Lung (tissue), 12 donors: ENCODE measurements around the gene TMCO4. TPM values are rescaled to one million over a fixed set of nuclear protein-coding genes. Genes with fewer than 3 reads are reported as not detected.

Source experiments
- ATAC-seq: fragments of 200-7000 bp; cut with Tn5 transposase; one replicate; pipeline ENCODE4 v1.9.1; 2020; ENCODE audit warnings: moderate number of reproducible peaks; ENCODE audit not compliant: insufficient read depth, low FRiP score
- DNase-seq, 3 donors: peaks; one replicate each; pipeline ENCODE4 v3.0.0-alpha.2; 2013 to 2017
- H3K27ac ChIP-seq, 2 donors: one replicate each; pipeline ENCODE4 v1.5.1; 2013; ENCODE audit warnings: mild to moderate bottlenecking in 2 of 2, moderate library complexity in 2 of 2, control low read depth in 1 of 2, inconsistent platforms in 1 of 2, low read depth in 1 of 2, low read length in 1 of 2
- H3K27me3 ChIP-seq, 3 donors: one replicate each; pipeline ENCODE4 v1.5.1; 2013; ENCODE audit warnings: low read length in 2 of 3; ENCODE audit not compliant: control insufficient read depth in 3 of 3, insufficient read depth in 3 of 3
- H3K36me3 ChIP-seq, 4 donors: one replicate each; pipeline ENCODE4 v1.5.1; 2013; ENCODE audit warnings: low read length in 4 of 4, mild to moderate bottlenecking in 1 of 4, moderate library complexity in 1 of 4; ENCODE audit not compliant: control insufficient read depth in 4 of 4, insufficient read depth in 4 of 4
- H3K4me1 ChIP-seq, 5 donors: one replicate each; pipeline ENCODE4 v1.5.1; 2013; ENCODE audit warnings: low read length in 5 of 5, mild to moderate bottlenecking in 2 of 5, moderate library complexity in 1 of 5; ENCODE audit not compliant: control insufficient read depth in 5 of 5, insufficient read depth in 5 of 5
- H3K4me3 ChIP-seq: one replicate; pipeline ENCODE4 v1.5.1; 2013; ENCODE audit warnings: mild to moderate bottlenecking, control low read depth, moderate library complexity
- H3K9ac ChIP-seq, 2 donors: one replicate each; pipeline ENCODE4 v1.5.1; 2013; ENCODE audit warnings: low read length in 2 of 2, control low read depth in 1 of 2; ENCODE audit not compliant: insufficient read depth in 1 of 2
- H3K9me3 ChIP-seq, 4 donors: one replicate each; pipeline ENCODE4 v1.5.1; 2013; ENCODE audit warnings: low read length in 3 of 4, mild to moderate bottlenecking in 1 of 4, moderate library complexity in 1 of 4; ENCODE audit not compliant: control insufficient read depth in 4 of 4, insufficient read depth in 3 of 4
- WGBS, 2 donors: extraction: QIAGEN DNeasy Blood & Tissue Kit; methylation state at CpG; one replicate each; pipeline ENCODE4 v1.1.7; 2013; 5-methylcytosine and 5-hydroxymethylcytosine counted together
- polyA plus RNA-seq, 2 donors: library from polyadenylated mRNA; stranded (reverse); fragments of 200-250 nt; gene quantifications; one replicate each; pipeline ENCODE4 v1.2.1, GENCODE V29; 2013
- total RNA-seq, 2 donors: library from RNA; depleted of rRNA in 1 of 2; stranded (reverse); fragments of >200 nt in 1 of 2; gene quantifications; one replicate each; pipeline ENCODE4 v1.2.1, GENCODE V29; 2014 to 2021
- TF ChIP-seq, protein P1 (sequence below): IDR thresholded peaks from 2 replicates; pipeline ENCODE4 v1.5.1; 2012; ENCODE audit warnings: mild to moderate bottlenecking; ENCODE audit errors: control extremely low read depth, extremely low read depth
- donor health status: control.
- donor health status: control.
- donor health status: Bipolar disorder and iron deficiency.
- donor health status: healthy.
- donor health status: DM: yes; HTN: yes; CAD: no.

TMCO4 gene
- total and polyA plus RNA-seq, 4 donors = 14.3 to 27.8 (median 19.5) TPM

GRCh38 chr1:19731311-19731821 lies 68.3 kb downstream of the TMCO4 start:
- Histone ChIP-seq H3K4me3 (no peak overlapping the region), H3K36me3 (peaks cover 0 to 14% (median 2%) of the 10 kb centered on the region in 4 donors), H3K9me3 (peaks cover 0 to 7% (median 3%) of the 10 kb centered on the region in 4 donors), H3K27ac (no peak overlapping the region), H3K9ac (no peak overlapping the region), H3K4me1 (no peaks in the 10 kb centered on the region), H3K27me3 (no peaks in the 10 kb centered on the region)
- DNase-seq (no peak), ATAC-seq (no peak)
- TF ChIP-seq, protein P1, sequence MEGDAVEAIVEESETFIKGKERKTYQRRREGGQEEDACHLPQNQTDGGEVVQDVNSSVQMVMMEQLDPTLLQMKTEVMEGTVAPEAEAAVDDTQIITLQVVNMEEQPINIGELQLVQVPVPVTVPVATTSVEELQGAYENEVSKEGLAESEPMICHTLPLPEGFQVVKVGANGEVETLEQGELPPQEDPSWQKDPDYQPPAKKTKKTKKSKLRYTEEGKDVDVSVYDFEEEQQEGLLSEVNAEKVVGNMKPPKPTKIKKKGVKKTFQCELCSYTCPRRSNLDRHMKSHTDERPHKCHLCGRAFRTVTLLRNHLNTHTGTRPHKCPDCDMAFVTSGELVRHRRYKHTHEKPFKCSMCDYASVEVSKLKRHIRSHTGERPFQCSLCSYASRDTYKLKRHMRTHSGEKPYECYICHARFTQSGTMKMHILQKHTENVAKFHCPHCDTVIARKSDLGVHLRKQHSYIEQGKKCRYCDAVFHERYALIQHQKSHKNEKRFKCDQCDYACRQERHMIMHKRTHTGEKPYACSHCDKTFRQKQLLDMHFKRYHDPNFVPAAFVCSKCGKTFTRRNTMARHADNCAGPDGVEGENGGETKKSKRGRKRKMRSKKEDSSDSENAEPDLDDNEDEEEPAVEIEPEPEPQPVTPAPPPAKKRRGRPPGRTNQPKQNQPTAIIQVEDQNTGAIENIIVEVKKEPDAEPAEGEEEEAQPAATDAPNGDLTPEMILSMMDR = no peak
- 94 to 99% methylated on average over 8 of the region's 8 CpGs for WGBS, 2 donors

DNA sequence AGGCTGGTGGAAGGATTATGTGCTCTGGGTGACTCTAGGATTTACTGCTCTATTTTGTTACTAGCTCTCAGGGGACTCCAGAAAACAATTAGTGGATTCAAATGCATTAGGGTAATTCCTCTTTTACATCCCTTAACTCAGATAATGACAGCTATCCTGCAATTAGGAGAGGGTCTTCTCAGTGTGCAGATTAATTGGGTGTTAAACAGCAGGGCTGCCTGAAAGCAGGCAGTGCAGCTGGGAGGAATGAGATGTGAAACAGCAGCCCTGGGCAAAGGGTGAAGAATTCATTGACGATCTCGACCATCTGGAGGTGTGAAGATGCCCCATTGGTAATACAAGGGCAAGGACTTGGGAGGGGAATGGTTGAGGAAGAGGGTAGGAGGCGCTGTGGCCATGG lies 68.9 kb downstream of the TMCO4 start:
- 77 to 87% methylated on average over 3 of the region's 3 CpGs for WGBS, 2 donors
- TF ChIP-seq, protein P1 = no peak
- Histone ChIP-seq H3K4me1 (no peaks in the 10 kb centered on the region), H3K36me3 (peaks cover 0 to 18% (median 2%) of the 10 kb centered on the region in 4 donors), H3K9ac (no peak overlapping the region), H3K4me3 (no peak overlapping the region), H3K27me3 (no peaks in the 10 kb centered on the region), H3K9me3 (peaks cover 0 to 7% (median 3%) of the 10 kb centered on the region in 4 donors), H3K27ac (no peak overlapping the region)
- no peak for ATAC-seq
- no peak for DNase-seq

DNA sequence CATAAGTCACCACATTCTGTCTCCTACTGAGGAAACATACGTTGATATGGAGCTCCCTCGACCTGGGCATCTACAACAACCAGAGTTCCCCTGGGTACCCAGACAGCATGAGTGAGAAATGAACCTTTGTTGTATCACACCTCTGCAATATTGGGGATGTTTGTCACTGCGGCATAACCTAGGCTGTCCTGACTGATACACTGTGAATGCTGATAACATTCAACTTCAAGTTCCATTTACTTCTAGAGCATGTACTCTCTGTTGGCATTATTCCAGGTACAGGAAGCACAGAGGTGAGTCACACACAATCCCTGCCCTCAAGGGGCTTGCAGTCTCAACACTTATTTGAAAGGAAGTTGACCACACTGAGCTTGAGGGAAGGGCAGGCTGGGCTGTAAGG lies 69.5 kb downstream of the TMCO4 start:
- ATAC-seq (no peak), DNase-seq (no peak)
- Histone ChIP-seq H3K9me3 (peaks cover 0 to 7% (median 3%) of the 10 kb centered on the region in 4 donors), H3K27ac (no peak overlapping the region), H3K9ac (no peak overlapping the region), H3K36me3 (peaks cover 0 to 19% (median 2%) of the 10 kb centered on the region in 4 donors), H3K27me3 (no peaks in the 10 kb centered on the region), H3K4me3 (no peak overlapping the region), H3K4me1 (no peaks in the 10 kb centered on the region)
- 98 to 99% methylated on average over 3 of the region's 3 CpGs for WGBS, 2 donors
- TF ChIP-seq, protein P1 = no peak
